ENCODE results near the gene SRGAP3.

SRGAP3 gene

GRCh38 chr3:9229879-9230278 is 19.6 kb downstream of the SRGAP3 start:
- Histone ChIP-seq H3K4me3 (ENCODE audit: low read depth, low read length) (no peak overlapping the region), H3K36me3 (ENCODE audit: control insufficient read depth in 2 of 2, insufficient read depth in 1 of 2, low read length in 2 of 2) (no peaks in the 10 kb centered on the region), H3K4me1 (ENCODE audit: control insufficient read depth, insufficient read depth, low read length) (no peaks in the 10 kb centered on the region), H3K27ac (ENCODE audit: extremely low read depth, low read depth, low read length) (no peak overlapping the region), H3K9me3 (ENCODE audit: control insufficient read depth, insufficient read depth, low read depth, low read length) (no peaks in the 10 kb centered on the region)
- TF ChIP-seq ZNF664 (tag by site-specific recombination; IDR thresholded peaks at IDR 0.05) (peak; percentile 52; the same call in 1 of the 2 replicates), SP7 (tag by site-specific recombination; IDR thresholded peaks at IDR 0.05) (no peak), ZNF776 (tag by site-specific recombination; IDR thresholded peaks at IDR 0.05; ENCODE audit: borderline replicate concordance) (no peak)
- TF ChIP-seq, protein P1, sequence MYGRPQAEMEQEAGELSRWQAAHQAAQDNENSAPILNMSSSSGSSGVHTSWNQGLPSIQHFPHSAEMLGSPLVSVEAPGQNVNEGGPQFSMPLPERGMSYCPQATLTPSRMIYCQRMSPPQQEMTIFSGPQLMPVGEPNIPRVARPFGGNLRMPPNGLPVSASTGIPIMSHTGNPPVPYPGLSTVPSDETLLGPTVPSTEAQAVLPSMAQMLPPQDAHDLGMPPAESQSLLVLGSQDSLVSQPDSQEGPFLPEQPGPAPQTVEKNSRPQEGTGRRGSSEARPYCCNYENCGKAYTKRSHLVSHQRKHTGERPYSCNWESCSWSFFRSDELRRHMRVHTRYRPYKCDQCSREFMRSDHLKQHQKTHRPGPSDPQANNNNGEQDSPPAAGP (tag by site-specific recombination; IDR thresholded peaks at IDR 0.05), result no peak
- ChIA-PET POLR2A (interaction anchor here (0.6 kb wide), 1 partner anchor 383 kb away, joined by 3 read pairs; no protein-coding TSS in a partner anchor), CTCF (interaction anchor here (0.5 to 0.6 kb wide), 2 partner anchors 187 to 1066 kb away, joined by 3 read pairs; no protein-coding TSS in a partner anchor)

DNA sequence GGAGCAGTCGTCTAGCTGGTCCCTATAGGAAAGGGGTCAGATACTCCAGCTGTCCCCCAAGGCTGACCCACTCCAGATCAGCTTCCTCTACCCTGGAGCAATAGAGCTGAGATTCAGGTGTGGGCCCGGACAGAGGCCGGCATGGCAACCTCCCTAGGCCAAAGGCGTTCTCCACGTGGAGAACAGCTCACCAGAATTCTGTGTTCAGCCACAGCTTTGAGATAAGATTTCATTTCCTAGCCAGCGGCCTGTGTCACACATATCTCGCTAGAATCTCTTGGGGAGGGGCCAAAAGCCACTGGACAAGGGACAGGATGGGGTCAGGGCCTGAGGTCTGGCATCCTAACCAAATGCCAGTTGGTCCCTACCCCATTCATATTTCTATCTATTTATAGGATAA is 20.1 kb downstream of the SRGAP3 start:
- no peaks in the 10 kb centered on the region for H3K4me1 ChIP-seq (ENCODE audit: control insufficient read depth, insufficient read depth, low read length)
- H3K9me3 ChIP-seq (ENCODE audit: control insufficient read depth, insufficient read depth, low read depth, low read length), result no peaks in the 10 kb centered on the region
- H3K27ac ChIP-seq (ENCODE audit: extremely low read depth, low read depth, low read length), result no peak overlapping the region
- H3K36me3 ChIP-seq (ENCODE audit: control insufficient read depth in 2 of 2, insufficient read depth in 1 of 2, low read length in 2 of 2), result no peaks in the 10 kb centered on the region
- ChIA-PET POLR2A (interaction anchor here (0.6 kb wide), 1 partner anchor 383 kb away, joined by 3 read pairs; no protein-coding TSS in a partner anchor), CTCF (interaction anchor here (0.6 kb wide), 1 partner anchor 187 kb away, joined by 3 read pairs; no protein-coding TSS in a partner anchor)
- TF ChIP-seq ZNF792 (tag by site-specific recombination; IDR thresholded peaks at IDR 0.05), result no peak
- no peak for TF ChIP-seq MYNN (tag by site-specific recombination; IDR thresholded peaks at IDR 0.05; ENCODE audit: borderline replicate concordance)
- TF ChIP-seq ZNF248 (tag by site-specific recombination; IDR thresholded peaks at IDR 0.05), result no peak
- TF ChIP-seq ZNF768 (tag by site-specific recombination; IDR thresholded peaks at IDR 0.05), result no peak
- no peak for TF ChIP-seq ZNF707 (tag by site-specific recombination; IDR thresholded peaks at IDR 0.05)
- TF ChIP-seq ZNF529 (tag by site-specific recombination; IDR thresholded peaks at IDR 0.05; ENCODE audit: insufficient replicate concordance), result no peak
- no peak for TF ChIP-seq ZNF449 (tag by site-specific recombination; IDR thresholded peaks at IDR 0.05)
- no peak for TF ChIP-seq SETDB1 (IDR thresholded peaks at IDR 0.05; ENCODE audit: insufficient read length, low read length)
- TF ChIP-seq, protein P2, sequence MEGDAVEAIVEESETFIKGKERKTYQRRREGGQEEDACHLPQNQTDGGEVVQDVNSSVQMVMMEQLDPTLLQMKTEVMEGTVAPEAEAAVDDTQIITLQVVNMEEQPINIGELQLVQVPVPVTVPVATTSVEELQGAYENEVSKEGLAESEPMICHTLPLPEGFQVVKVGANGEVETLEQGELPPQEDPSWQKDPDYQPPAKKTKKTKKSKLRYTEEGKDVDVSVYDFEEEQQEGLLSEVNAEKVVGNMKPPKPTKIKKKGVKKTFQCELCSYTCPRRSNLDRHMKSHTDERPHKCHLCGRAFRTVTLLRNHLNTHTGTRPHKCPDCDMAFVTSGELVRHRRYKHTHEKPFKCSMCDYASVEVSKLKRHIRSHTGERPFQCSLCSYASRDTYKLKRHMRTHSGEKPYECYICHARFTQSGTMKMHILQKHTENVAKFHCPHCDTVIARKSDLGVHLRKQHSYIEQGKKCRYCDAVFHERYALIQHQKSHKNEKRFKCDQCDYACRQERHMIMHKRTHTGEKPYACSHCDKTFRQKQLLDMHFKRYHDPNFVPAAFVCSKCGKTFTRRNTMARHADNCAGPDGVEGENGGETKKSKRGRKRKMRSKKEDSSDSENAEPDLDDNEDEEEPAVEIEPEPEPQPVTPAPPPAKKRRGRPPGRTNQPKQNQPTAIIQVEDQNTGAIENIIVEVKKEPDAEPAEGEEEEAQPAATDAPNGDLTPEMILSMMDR (tag by site-specific recombination; IDR thresholded peaks at IDR 0.05), result no peak
- TF ChIP-seq GLIS1 (tag by site-specific recombination; IDR thresholded peaks at IDR 0.05), result no peak
- no peak for TF ChIP-seq ZNF558 (tag by site-specific recombination; IDR thresholded peaks at IDR 0.05)
- TF ChIP-seq, protein P3, sequence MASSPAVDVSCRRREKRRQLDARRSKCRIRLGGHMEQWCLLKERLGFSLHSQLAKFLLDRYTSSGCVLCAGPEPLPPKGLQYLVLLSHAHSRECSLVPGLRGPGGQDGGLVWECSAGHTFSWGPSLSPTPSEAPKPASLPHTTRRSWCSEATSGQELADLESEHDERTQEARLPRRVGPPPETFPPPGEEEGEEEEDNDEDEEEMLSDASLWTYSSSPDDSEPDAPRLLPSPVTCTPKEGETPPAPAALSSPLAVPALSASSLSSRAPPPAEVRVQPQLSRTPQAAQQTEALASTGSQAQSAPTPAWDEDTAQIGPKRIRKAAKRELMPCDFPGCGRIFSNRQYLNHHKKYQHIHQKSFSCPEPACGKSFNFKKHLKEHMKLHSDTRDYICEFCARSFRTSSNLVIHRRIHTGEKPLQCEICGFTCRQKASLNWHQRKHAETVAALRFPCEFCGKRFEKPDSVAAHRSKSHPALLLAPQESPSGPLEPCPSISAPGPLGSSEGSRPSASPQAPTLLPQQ (tag by site-specific recombination; IDR thresholded peaks at IDR 0.05), result no peak
- H3K4me3 ChIP-seq (ENCODE audit: low read depth, low read length), result no peak overlapping the region

- ChIA-PET CTCF (interaction anchor here (0.8 to 1.3 kb wide), 2 partner anchors 76 to 238 kb away, joined by 3 read pairs; no protein-coding TSS in a partner anchor), POLR2A (no interaction called here)
- TF ChIP-seq, protein P4, sequence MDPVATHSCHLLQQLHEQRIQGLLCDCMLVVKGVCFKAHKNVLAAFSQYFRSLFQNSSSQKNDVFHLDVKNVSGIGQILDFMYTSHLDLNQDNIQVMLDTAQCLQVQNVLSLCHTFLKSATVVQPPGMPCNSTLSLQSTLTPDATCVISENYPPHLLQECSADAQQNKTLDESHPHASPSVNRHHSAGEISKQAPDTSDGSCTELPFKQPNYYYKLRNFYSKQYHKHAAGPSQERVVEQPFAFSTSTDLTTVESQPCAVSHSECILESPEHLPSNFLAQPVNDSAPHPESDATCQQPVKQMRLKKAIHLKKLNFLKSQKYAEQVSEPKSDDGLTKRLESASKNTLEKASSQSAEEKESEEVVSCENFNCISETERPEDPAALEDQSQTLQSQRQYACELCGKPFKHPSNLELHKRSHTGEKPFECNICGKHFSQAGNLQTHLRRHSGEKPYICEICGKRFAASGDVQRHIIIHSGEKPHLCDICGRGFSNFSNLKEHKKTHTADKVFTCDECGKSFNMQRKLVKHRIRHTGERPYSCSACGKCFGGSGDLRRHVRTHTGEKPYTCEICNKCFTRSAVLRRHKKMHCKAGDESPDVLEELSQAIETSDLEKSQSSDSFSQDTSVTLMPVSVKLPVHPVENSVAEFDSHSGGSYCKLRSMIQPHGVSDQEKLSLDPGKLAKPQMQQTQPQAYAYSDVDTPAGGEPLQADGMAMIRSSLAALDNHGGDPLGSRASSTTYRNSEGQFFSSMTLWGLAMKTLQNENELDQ (tag by site-specific recombination; IDR thresholded peaks at IDR 0.05; ENCODE audit: low read depth), result no peak
- TF ChIP-seq HOXA7 (CRISPR knock-in tag; IDR thresholded peaks at IDR 0.05; ENCODE audit: borderline replicate concordance) (no peak), ZNF558 (tag by site-specific recombination; IDR thresholded peaks at IDR 0.05) (no peak), ZIC2 (tag by site-specific recombination; IDR thresholded peaks at IDR 0.05) (no peak), GLIS1 (tag by site-specific recombination; IDR thresholded peaks at IDR 0.05) (no peak), ZNF19 (tag by site-specific recombination; IDR thresholded peaks at IDR 0.05; ENCODE audit: low read depth) (no peak)
Measured at GRCh38 chr3:9226326-9226725, 23.1 kb downstream of the SRGAP3 start.

More at GRCh38 chr3:9226326-9226725, 23.1 kb downstream of the SRGAP3 start:
- no peaks in the 10 kb centered on the region for H3K36me3 ChIP-seq (ENCODE audit: control insufficient read depth in 2 of 2, insufficient read depth in 1 of 2, low read length in 2 of 2)
- no peak overlapping the region for H3K4me3 ChIP-seq (ENCODE audit: low read depth, low read length)
- no peaks in the 10 kb centered on the region for H3K4me1 ChIP-seq (ENCODE audit: control insufficient read depth, insufficient read depth, low read length)
- H3K9me3 ChIP-seq (ENCODE audit: control insufficient read depth, insufficient read depth, low read depth, low read length), result no peaks in the 10 kb centered on the region
- no peak overlapping the region for H3K27ac ChIP-seq (ENCODE audit: extremely low read depth, low read depth, low read length)
